HepG2 (cell line): ENCODE measurements around the gene SHQ1. TPM values are rescaled to one million over a fixed set of nuclear protein-coding genes. Genes with fewer than 3 reads are reported as not detected.

Experiments
- ATF3 ChIP-seq: sonication (generic); formaldehyde crosslinking; IDR thresholded peaks from 2 replicates; pipeline ENCODE4 v1.4.0; 2020; ENCODE audit warnings: missing genetic modification reagents
- CEBPG ChIP-seq: IDR thresholded peaks from 2 replicates; pipeline ENCODE4 v1.6.1; 2016
- CHCHD3 ChIP-seq: sonication (generic); formaldehyde crosslinking; IDR thresholded peaks from 2 replicates; pipeline ENCODE4 v1.8.0; 2022; ENCODE audit warnings: mild to moderate bottlenecking, missing genetic modification reagents, moderate library complexity
- DR1 ChIP-seq: sonication (generic); formaldehyde crosslinking; IDR thresholded peaks from 2 replicates; pipeline ENCODE4 v1.8.0; 2021; ENCODE audit warnings: mild to moderate bottlenecking, missing genetic modification reagents, inconsistent platforms
- FOXA1 ChIP-seq, 2 experiments: fragments of 450-650 bp in 1 of 2; sonication (generic) in 1 of 2; formaldehyde crosslinking in 1 of 2; IDR thresholded peaks; 2 replicates each; pipeline versions ENCODE4 v1.4.0 to v1.6.1; 2016 to 2020; ENCODE audit warnings: missing genetic modification reagents in 1 of 2
- FUBP1 ChIP-seq: sonication (generic); formaldehyde crosslinking; IDR thresholded peaks from 2 replicates; pipeline ENCODE4 v1.5.1; 2020; ENCODE audit warnings: missing genetic modification reagents, mild to moderate bottlenecking, borderline replicate concordance
- HCFC1 ChIP-seq: fragments of 150-350 bp; IDR thresholded peaks from 2 replicates; pipeline ENCODE4 v1.6.1; 2014; ENCODE audit warnings: low read depth, low read length
- JUN ChIP-seq: sonication (generic); formaldehyde crosslinking; IDR thresholded peaks from 2 replicates; pipeline ENCODE4 v1.4.0; 2020; ENCODE audit warnings: mild to moderate bottlenecking, missing genetic modification reagents
- MAZ ChIP-seq, 2 experiments: sonication (generic) in 1 of 2; formaldehyde crosslinking in 1 of 2; IDR thresholded peaks; 2 replicates each; pipeline versions ENCODE4 v1.5.0 to v1.6.1; 2012 to 2020; ENCODE audit warnings: low read depth in 2 of 2, mild to moderate bottlenecking in 2 of 2, borderline replicate concordance in 1 of 2, improper control_type of control experiment in 1 of 2, low read length in 1 of 2, missing genetic modification reagents in 1 of 2, moderate library complexity in 1 of 2
- MTERF4 ChIP-seq: sonication (generic); formaldehyde crosslinking; IDR thresholded peaks from 2 replicates; pipeline ENCODE4 v1.8.0; 2023; ENCODE audit warnings: mild to moderate bottlenecking, missing genetic modification reagents
- MTF2 ChIP-seq: sonication (generic); formaldehyde crosslinking; IDR thresholded peaks from 2 replicates; pipeline ENCODE4 v1.5.0; 2020; ENCODE audit warnings: missing genetic modification reagents, borderline replicate concordance
- PAX8 ChIP-seq: sonication (generic); formaldehyde crosslinking; IDR thresholded peaks from 2 replicates; pipeline ENCODE4 v1.8.0; 2022; ENCODE audit warnings: mild to moderate bottlenecking, missing genetic modification reagents, borderline replicate concordance
- POLR2AphosphoS5 ChIP-seq: IDR thresholded peaks from 2 replicates; pipeline ENCODE4 v1.6.1; 2012; ENCODE audit warnings: low read depth, low read length
- SP2 ChIP-seq: sonication (generic); formaldehyde crosslinking; IDR thresholded peaks from 2 replicates; pipeline ENCODE4 v1.5.1; 2020; ENCODE audit warnings: mild to moderate bottlenecking, missing genetic modification reagents
- SRF ChIP-seq: IDR thresholded peaks from 2 replicates; pipeline ENCODE4 v1.6.1; 2011; ENCODE audit warnings: mild to moderate bottlenecking, low read depth, low read length, moderate library complexity
- TEAD3 ChIP-seq: optimal IDR thresholded peaks from 2 replicates; pipeline ENCODE3; 2016; ENCODE audit warnings: borderline replicate concordance
- THAP8 ChIP-seq: sonication (generic); formaldehyde crosslinking; IDR thresholded peaks from 2 replicates; pipeline ENCODE4 v1.5.1; 2020; ENCODE audit warnings: missing genetic modification reagents, mild to moderate bottlenecking, borderline replicate concordance
- XRCC5 ChIP-seq: fragments of 200-400 bp; formaldehyde crosslinking; optimal IDR thresholded peaks from 2 replicates; pipeline ENCODE3; 2017; ENCODE audit warnings: mild to moderate bottlenecking, low read length
- ZBTB14 ChIP-seq: sonication (generic); formaldehyde crosslinking; IDR thresholded peaks from 2 replicates; pipeline ENCODE4 v1.4.0; 2020; ENCODE audit warnings: missing genetic modification reagents
- ZBTB43 ChIP-seq: sonication (generic); formaldehyde crosslinking; conservative IDR thresholded peaks from 2 replicates; pipeline ENCODE4 v1.4.0; 2020; ENCODE audit warnings: missing genetic modification reagents
- ZNF17 ChIP-seq: sonication (generic); formaldehyde crosslinking; IDR thresholded peaks from 2 replicates; pipeline ENCODE4 v1.5.0; 2020; ENCODE audit warnings: mild to moderate bottlenecking, missing genetic modification reagents
- polyA plus RNA-seq, 8 experiments: library from polyadenylated mRNA; depleted of rRNA in 3 of 8; stranded (reverse) in 7 of 8; unstranded in 1 of 8; fragments of >200 nt; fragmentation: Illumina TruSeq in 4 of 8; extraction: Trizol in 4 of 8; gene quantifications; 2 replicates each; pipeline versions ENCODE4 v1.2.1 to v1.2.3, GENCODE V29; 2011 to 2016; ENCODE audit warnings: low read depth in 4 of 8, missing spikeins in 1 of 8, mixed read lengths in 1 of 8; ENCODE audit not compliant: insufficient read depth in 1 of 8
- total RNA-seq, 5 experiments: library from RNA; depleted of rRNA; stranded (reverse); fragments of >200 nt; fragmentation: Illumina TruSeq; extraction: Trizol; gene quantifications; 2 replicates each; pipeline ENCODE4 v1.2.3, GENCODE V29; 2016; ENCODE audit warnings: low read depth in 1 of 5

The SHQ1 gene
- total and polyA plus RNA-seq, 2 of the 13 experiments (the other 11 are each of a cell fraction or from before 2014, with no cell fraction given): 5.5 to 20.3 TPM

- TF ChIP-seq DR1 (CRISPR knock-in tag) (0 out of 2 replicates have a peak, but pooled peaks have one; percentile 18), JUN (CRISPR knock-in tag) (0 out of 2 replicates have a peak, but pooled peaks have one; percentile 30), XRCC5 (peak; percentile 41), SRF (no peak), CEBPG (CRISPR knock-in tag) (no peak), FOXA1 (IDR thresholded peaks at IDR 0.05) (no peak), FOXA1 (CRISPR knock-in tag; IDR thresholded peaks at IDR 0.05) (peak; percentile 23; the same call in 1 of the 2 replicates), MTERF4 (CRISPR knock-in tag) (0 out of 2 replicates have a peak, but pooled peaks have one; percentile 92), ZBTB14 (CRISPR knock-in tag) (peak; percentile 55), POLR2AphosphoS5 (peak; percentile 85), ZBTB43 (CRISPR knock-in tag) (peak; percentile 78), MTF2 (CRISPR knock-in tag) (no peak), ATF3 (CRISPR knock-in tag) (no peak), FUBP1 (CRISPR knock-in tag) (0 out of 2 replicates have a peak, but pooled peaks have one; percentile 39), THAP8 (CRISPR knock-in tag) (peak; percentile 70; the same call in 1 of the 2 replicates), MAZ (IDR thresholded peaks at IDR 0.05; ENCODE audit: borderline replicate concordance, low read depth, low read length) (peak; percentile 50; the same call in 1 of the 2 replicates), MAZ (CRISPR knock-in tag; IDR thresholded peaks at IDR 0.05; ENCODE audit: low read depth) (peak; percentile 82), TEAD3 (peak; percentile 40), CHCHD3 (peak; percentile 87; the same call in 1 of the 2 replicates), SP2 (peak; percentile 78), HCFC1 (peak; percentile 42; the same call in 1 of the 2 replicates), PAX8 (no peak), ZNF17 (CRISPR knock-in tag) (no peak)
Measured at GRCh38 chr3:72847751-72848702, at the start of gene SHQ1 (continued).
